NCI-H526 (cell line): ENCODE data around the gene PLXNA4.
"Not testable (repeated sequence)": the region's sequence is repeated elsewhere in the genome, so short reads cannot be mapped to it uniquely, and the experiment has no call there.

Source experiments
- DNase-seq, 2 experiments: peaks; one replicate each; lab custom pipeline; 2025; lab: John Stamatoyannopoulos, UW

Gene PLXNA4

DNA sequence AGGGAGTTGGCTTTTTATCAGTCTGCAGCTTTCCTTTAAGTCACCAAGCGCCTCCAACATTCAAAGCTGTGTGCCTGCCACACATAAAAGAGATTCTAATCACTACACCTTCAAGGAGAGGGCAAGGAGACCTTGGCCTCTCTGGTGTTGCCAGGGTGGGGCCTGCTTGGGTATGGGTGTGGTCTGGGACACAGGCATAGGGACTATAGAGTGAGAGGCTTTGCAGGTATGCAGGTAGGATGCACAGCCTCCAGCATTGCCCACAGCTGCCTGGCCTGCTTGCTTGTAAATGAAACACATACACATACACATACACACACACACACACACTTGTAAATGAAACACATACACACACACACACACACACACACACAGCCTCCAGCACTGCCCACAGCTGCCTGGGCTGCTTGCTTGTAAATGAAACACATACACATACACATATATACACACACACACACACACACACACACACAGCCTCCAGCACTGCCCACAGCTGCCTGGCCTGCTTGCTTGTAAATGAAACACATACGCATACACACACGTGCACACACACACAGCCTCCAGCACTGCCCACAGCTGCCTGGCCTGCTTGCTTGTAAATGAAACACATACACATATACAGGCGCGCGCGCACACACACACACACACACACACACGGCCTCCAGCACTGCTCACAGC lies 397.7 kb downstream of the PLXNA4 start:
- not testable (repeated sequence) for DNase-seq

- DNase-seq = no peak
Observed at GRCh38 chr7:132177708-132178401, 398.4 kb downstream of the PLXNA4 start.

GRCh38 chr7:132176719-132177118 lies 399.6 kb downstream of the PLXNA4 start:
- no peak for DNase-seq

- DNase-seq = no peak
Observed at GRCh38 chr7:132171130-132171576, 405.1 kb downstream of the PLXNA4 start.

DNA sequence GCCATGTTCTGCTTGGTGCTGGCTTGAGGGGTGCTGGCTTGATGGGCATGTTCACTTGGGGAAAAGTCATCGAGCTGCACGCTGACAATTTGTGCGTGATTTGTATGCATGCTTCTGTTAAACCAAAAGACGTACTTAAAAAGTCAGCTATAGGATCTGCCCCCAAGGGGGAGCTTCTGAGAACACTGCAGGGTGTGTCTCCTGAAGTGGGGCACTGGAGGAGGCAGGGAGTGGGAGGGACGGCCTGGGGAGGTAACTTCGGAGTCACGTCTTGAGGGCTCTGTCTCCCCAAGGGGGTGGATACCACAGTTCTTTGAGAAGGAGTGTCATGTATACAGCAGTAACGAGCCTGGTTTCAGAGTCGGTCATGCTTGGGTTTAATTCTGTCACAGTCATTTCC lies 406.5 kb downstream of the PLXNA4 start:
- no peak for DNase-seq

DNA sequence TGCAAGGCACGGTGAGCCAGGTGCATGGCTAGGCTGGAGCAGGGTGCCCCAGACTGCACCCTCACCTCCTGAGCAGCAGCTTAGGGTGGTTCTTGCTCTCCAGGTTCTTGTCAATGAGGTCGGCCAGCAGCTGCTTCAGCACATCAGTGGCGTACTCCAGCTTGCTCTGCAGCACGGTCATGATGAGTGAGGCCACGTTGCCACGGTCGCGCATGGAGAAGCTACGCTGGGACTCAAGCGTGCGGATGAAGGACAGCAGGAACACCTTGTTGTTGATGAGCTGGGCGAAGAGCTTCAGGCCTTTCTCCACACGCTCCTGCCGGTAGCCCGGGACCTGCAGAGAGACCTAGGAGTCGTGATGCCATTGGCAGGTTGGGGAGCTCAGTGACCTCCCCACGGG lies 408.0 kb downstream of the PLXNA4 start:
- DNase-seq = no peak

DNA sequence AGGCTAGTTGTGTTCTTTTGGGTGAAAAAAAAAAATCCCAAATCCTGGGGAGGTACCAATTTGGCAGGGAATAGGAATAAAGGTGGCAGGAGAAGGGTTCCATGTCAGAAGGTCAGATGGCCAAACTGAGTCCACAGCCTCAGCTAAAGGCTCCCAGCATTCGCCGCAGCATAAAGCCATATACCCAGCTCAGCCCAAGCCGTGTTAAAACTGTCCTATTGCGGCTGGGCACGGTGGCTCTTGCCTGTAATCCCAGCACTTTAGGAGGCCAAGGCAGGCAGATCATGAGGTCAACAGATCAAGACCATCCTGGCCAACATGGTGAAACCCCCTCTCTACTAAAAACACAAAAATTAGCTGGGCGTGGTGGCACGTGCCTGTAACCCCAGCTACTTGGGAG lies 410.6 kb downstream of the PLXNA4 start:
- not testable (repeated sequence) for DNase-seq

- no peak for DNase-seq
Observed at GRCh38 chr7:132164558-132165125, 411.6 kb downstream of the PLXNA4 start.

DNA sequence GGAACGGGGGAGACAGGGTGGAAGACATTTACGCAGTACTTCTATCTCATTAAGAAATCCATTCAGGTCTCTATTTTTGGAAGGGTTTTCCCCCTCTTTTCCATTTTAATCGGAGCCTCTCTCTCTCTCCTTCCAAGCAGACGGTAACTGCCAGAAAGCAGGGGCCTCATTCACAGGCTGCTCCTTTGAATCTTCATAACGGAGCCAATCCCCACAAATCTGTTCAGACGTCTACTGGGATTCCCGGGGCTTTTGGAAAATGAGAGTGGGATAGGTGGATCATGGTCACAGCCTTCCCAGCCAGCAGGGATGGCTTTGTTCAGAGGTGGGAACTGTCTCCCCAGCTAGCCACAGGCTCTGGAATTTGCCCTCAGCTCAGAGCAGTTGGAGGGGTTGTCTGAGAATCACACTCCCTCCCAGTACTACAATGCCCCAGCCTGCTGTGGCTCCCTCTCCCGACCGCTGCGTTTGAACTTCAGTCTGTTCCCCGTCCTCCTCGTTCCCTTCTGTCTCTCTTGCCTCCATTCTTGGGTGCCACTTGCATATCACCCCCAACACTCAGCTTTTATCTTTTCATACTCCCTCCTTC lies 413.6 kb downstream of the PLXNA4 start:
- no peak for DNase-seq

DNA sequence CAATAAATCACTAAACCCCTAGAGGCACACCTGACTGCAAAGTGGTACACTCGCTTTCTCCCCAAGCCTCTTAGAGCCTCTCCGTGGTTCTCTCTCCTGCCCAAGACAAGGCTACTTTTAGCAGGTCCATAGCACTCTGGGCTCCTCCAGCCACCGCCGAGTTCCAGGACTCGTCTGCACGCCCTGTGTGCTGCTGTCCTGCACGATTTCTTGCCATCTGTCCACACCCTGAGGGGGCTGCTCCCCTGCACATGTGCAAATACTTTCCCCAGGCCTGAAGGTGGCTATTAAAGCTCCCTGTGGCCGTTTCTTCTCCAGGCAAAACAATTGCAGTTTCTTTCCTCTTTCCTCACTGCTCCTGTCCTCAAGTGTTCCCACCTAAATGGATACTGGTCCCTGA lies 414.3 kb downstream of the PLXNA4 start:
- no peak for DNase-seq

- DNase-seq = no peak
Observed at GRCh38 chr7:132161533-132161915, 414.7 kb downstream of the PLXNA4 start.

DNA sequence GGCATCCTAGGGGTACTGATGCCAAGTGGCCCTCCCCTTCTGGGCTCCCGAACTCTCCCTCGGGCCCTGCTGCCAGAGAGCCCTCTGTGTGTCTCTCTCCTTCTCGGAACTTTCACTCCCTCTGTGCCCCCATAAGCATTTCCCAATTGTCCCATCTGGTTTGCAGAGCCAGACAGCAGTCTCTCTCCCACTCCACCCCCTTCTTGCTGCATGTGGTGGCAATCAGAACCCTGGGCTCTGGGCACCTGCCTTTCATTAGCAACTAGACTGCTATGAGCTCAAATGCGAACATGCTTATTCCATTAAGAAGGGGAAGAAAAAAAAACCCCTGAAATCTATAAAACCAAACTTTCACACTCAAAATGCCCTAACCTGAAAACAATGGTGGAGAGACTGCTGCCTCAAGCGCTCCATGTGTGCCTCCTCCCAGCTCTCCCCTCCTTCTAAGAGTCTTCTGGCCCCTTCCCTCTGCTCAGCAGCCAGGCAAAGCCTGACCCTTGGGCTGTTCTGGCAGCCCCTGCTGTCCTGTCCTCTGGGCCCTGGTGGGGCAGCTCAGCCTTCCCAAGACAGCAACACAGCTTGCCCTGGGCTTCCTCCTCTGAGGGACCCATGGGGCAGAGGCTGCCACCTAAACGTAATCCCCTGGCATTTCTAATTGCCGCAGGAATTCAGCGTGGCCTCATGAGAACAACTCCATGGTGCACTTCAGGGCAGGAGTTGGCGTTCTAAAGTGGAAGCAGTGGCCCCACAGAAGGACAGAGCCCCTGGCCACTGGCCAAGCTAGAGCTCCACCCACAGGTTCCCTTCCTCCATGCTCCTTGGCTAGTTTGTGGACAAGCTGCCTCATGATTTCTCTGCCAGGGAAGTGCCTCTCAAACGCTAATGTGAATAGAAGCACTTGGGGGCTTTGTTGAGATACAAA lies 415.4 kb downstream of the PLXNA4 start:
- DNase-seq = no peak

DNA sequence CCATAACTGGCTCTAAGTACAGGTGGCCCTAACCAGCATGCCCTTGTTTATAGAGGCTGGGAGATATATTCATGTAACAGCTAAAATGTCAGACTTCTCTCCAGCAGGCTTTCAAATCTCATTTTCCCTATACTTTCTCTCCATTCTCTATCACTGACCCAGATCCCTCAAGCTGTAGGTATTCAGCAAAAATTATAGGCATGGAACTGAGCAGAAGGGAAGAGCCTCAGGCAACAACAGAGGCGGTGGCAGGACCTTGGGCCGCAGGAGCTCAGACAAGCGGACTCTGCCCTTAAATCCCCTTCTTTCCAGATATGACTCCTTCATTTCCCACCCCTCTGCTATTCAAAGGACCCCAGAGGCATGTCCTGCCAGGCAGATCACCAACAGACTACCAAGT lies 417.4 kb downstream of the PLXNA4 start:
- no peak for DNase-seq

DNA sequence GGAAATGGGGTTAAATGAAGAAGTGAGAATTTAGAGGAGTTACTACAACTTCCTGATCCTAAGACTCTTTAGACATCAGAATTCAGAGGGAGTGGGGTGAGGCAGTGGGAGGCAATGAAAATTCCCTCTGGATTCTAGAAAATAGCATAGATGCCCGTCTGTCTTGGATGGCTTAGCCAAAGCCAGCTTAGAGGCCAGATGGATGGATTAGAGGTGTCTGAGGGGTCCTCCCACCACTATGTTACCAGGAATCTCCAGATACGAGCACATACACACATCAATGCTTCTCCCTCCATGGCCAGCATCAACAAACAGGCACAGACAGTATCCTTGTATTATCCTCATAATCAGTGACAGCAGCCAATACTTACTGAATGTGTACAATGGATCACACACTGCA lies 418.1 kb downstream of the PLXNA4 start:
- DNase-seq = no peak

DNA sequence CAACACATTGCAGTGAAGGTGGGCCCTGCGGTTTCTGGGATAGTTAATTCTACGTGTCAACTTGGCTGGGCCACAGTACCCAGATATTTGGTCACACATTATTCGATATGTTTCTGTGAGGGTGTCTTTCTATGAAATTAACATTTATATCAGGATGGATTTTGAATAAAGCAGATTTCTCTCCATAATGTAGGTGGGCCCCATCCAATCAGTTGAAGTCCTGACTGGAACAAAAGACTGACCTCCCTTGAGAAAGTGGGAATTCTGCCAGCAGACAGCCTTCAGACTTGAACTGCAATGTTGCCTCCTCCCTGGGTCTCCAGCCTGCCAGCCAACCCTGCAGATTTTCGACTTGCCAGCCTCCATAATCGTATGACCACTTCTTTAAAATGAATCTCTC lies 420.6 kb downstream of the PLXNA4 start:
- no peak for DNase-seq

GRCh38 chr7:132154695-132155471 lies 421.4 kb downstream of the PLXNA4 start:
- no peak for DNase-seq

DNA sequence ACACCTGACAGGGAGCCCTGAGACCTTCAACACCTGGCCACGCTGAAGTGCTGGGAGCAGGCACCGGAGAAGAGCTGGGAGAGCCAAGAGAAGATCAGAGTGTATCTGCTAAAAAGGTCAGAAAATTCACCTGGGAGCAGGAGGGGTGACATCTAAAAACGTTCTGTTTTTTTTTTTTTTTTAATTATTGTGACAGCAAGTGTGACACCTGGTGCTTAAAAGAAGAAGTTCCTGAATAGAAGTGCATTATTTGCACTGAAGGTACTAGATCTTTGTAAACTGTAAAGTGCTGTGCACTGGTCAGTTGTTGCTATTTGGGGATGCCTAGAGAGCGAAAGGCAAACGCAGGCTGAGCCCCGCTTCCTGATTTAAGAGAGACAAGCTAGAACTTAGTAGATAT lies 422.0 kb downstream of the PLXNA4 start:
- DNase-seq = no peak

GRCh38 chr7:132152131-132152889 lies 424.0 kb downstream of the PLXNA4 start:
- no peak for DNase-seq

- no peak for DNase-seq
Observed at GRCh38 chr7:132150711-132151110, 425.6 kb downstream of the PLXNA4 start.
